Nephron progenitor cell (in vitro differentiated cells): Measurements from ENCODE around the gene BRD3.
"Not testable (repeated sequence)": the region's sequence is repeated elsewhere in the genome, so short reads cannot be mapped to it uniquely, and the experiment has no call there.

Experiments used
- DNase-seq: peaks from one replicate; pipeline ENCODE4 v3.0.0; 2021
- H3K27ac Mint-ChIP-seq: 2 replicates; pipeline ENCODE4 v1.8.0; 2021; ENCODE audit warnings: mild to moderate bottlenecking, moderate library complexity, mixed read lengths
- H3K27me3 Mint-ChIP-seq: 2 replicates; pipeline ENCODE4 v1.8.0; 2021; ENCODE audit warnings: mild to moderate bottlenecking, low read depth, mixed read lengths; ENCODE audit not compliant: poor library complexity
- H3K36me3 Mint-ChIP-seq: 2 replicates; pipeline ENCODE4 v1.8.0; 2021; ENCODE audit warnings: low read depth, mixed read lengths
- H3K4me1 Mint-ChIP-seq: 2 replicates; pipeline ENCODE4 v1.8.0; 2021; ENCODE audit warnings: mixed read lengths
- H3K4me3 Mint-ChIP-seq: 2 replicates; pipeline ENCODE4 v1.8.0; 2021; ENCODE audit warnings: mild to moderate bottlenecking, moderate library complexity, mixed read lengths
- H3K9me3 Mint-ChIP-seq: 2 replicates; pipeline ENCODE4 v1.8.0; 2021; ENCODE audit warnings: mild to moderate bottlenecking, moderate library complexity, mixed read lengths
- CTCF ChIP-seq: fragments of 200-600 bp; sonication (generic); IDR thresholded peaks from 2 replicates; pipeline ENCODE4 v1.5.0; 2021; ENCODE audit warnings: antibody characterized with exemption

Gene BRD3

GRCh38 chr9:134067904-134068743 lies at the start of gene BRD3:
TSS of gene BRD3 (minus strand) at chr9:134068026. CDS start at chr9:134053477, 14,549 bp downstream.
- TF ChIP-seq CTCF, result no peak
- H3K27me3 Mint-ChIP-seq, result peaks cover 42% of the 10 kb centered on the region
- H3K36me3 Mint-ChIP-seq, result peaks cover 4% of the 10 kb centered on the region

DNA sequence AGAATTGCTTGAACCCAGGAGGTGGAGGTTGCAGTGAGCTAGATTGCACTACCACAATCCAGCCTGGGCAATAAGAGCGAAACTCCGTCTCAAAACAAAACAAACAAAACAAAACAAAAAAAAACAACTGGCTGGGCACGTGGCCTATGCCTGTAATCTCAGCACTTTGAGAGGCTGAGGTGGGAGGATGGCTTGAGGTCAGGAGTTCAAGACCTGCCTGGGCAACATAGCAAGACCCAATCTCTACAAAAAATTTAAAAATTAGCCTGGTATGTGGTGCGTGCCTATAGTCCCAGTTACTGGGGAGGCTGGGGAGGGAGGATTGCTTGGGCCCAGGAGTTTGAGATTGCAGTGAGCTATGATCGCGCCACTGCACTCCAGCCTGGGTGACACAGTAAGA lies 44.7 kb upstream of the BRD3 start:
- no peak overlapping the region for H3K27ac Mint-ChIP-seq
- no peak for DNase-seq
- peaks cover 6% of the 10 kb centered on the region for H3K27me3 Mint-ChIP-seq
- no peak overlapping the region for H3K4me3 Mint-ChIP-seq
- no peak for TF ChIP-seq CTCF
- H3K9me3 Mint-ChIP-seq, result peaks cover 4% of the 10 kb centered on the region
- no peaks in the 10 kb centered on the region for H3K4me1 Mint-ChIP-seq
- H3K36me3 Mint-ChIP-seq, result no peaks in the 10 kb centered on the region

More at GRCh38 chr9:134067904-134068743, at the start of gene BRD3:
- Mint-ChIP-seq H3K4me3 (peak within 1 kb of the TSS; percentile 91), H3K27ac (peak within 1 kb of the TSS; percentile 45), H3K9me3 (peaks cover 16% of the 10 kb centered on the region), H3K4me1 (peaks cover 50% of the 10 kb centered on the region)
- DNase-seq, result peak; percentile 83

GRCh38 chr9:134111064-134111463 lies 43.2 kb upstream of the BRD3 start:
- Mint-ChIP-seq H3K36me3 (no peaks in the 10 kb centered on the region), H3K4me1 (no peaks in the 10 kb centered on the region), H3K4me3 (no peak overlapping the region), H3K27me3 (peaks cover 12% of the 10 kb centered on the region), H3K27ac (no peak overlapping the region), H3K9me3 (peaks cover 11% of the 10 kb centered on the region)
- no peak for DNase-seq
- no peak for TF ChIP-seq CTCF

- H3K36me3 Mint-ChIP-seq, result peaks cover 5% of the 10 kb centered on the region
- TF ChIP-seq CTCF, result no peak
- H3K4me3 Mint-ChIP-seq, result peak overlapping the region; percentile 56
- no peaks in the 10 kb centered on the region for H3K4me1 Mint-ChIP-seq
- peaks cover 34% of the 10 kb centered on the region for H3K9me3 Mint-ChIP-seq
- DNase-seq, result no peak
- peaks cover 46% of the 10 kb centered on the region for H3K27me3 Mint-ChIP-seq
- H3K27ac Mint-ChIP-seq, result no peak overlapping the region
Measured at GRCh38 chr9:134103391-134103998, 35.7 kb upstream of the BRD3 start.

DNA sequence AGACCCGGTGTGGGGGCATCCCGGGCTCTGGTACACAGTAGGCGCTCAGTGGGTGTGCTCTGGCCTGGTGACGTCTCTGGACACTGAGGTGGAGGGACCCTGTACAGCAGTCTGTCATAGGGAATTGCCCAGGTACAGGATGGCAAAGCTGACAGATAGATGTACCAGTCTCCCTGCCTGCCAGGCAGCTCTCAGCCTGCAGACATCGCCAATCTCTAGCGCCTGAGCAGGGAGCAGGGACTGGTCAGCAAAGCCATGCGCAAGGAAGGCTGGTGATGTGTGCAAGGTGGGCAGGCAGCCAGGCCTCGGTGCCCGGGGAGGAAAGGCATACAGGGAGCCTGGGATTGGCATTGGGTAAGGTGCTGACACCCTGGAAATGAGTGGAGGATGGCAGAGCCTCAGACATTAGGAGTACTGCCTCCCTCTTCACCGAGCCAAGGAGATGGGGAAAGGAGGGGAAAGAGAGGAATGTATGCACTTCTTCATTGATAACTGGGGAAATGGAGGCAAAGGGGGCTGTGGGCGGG lies 33.9 kb upstream of the BRD3 start:
- Mint-ChIP-seq H3K4me3 (no peak overlapping the region), H3K27ac (no peak overlapping the region), H3K27me3 (peaks cover 49% of the 10 kb centered on the region), H3K4me1 (no peaks in the 10 kb centered on the region), H3K36me3 (peaks cover 5% of the 10 kb centered on the region), H3K9me3 (peaks cover 34% of the 10 kb centered on the region)
- DNase-seq, result no peak
- TF ChIP-seq CTCF, result no peak

GRCh38 chr9:134101133-134101532 lies 33.3 kb upstream of the BRD3 start:
- peaks cover 46% of the 10 kb centered on the region for H3K27me3 Mint-ChIP-seq
- not testable (repeated sequence) for H3K36me3 Mint-ChIP-seq, H3K4me1 Mint-ChIP-seq, DNase-seq, H3K4me3 Mint-ChIP-seq, H3K27ac Mint-ChIP-seq
- H3K9me3 Mint-ChIP-seq, result peaks cover 28% of the 10 kb centered on the region
